Uterus (tissue), 4 donors: Measurements from ENCODE around the gene FZD10. TPM values are rescaled to one million over a fixed set of nuclear protein-coding genes. Genes with fewer than 3 reads are reported as not detected.
A peak's percentile ranks its signal among the peaks of the same experiment; 100 is the strongest.

Experiments
- DNase-seq, 2 donors: peaks; one replicate each; pipeline ENCODE4 v3.0.0-alpha.2; 2019 to 2020
- H3K27ac ChIP-seq, 2 donors: fragments of 200-600 bp; sonication (generic); 1 replicate in 1 of 2; 2 replicates in 1 of 2; pipeline ENCODE4 v1.5.1; 2016 to 2018
- H3K27me3 ChIP-seq, 2 donors: fragments of 200-600 bp; sonication (generic); one replicate each; pipeline ENCODE4 v1.5.1; 2018 to 2019; ENCODE audit warnings: control low read depth in 1 of 2
- H3K36me3 ChIP-seq, 2 donors: fragments of 200-600 bp; sonication (generic); one replicate each; pipeline ENCODE4 v1.5.1; 2019; ENCODE audit warnings: control low read depth in 1 of 2
- H3K4me1 ChIP-seq, 2 donors: fragments of 200-600 bp; sonication (generic); one replicate each; pipeline ENCODE4 v1.5.1; 2018 to 2019; ENCODE audit warnings: control low read depth in 1 of 2
- H3K4me3 ChIP-seq, 2 donors: fragments of 200-600 bp; sonication (generic); 1 replicate in 1 of 2; 2 replicates in 1 of 2; pipeline ENCODE4 v1.5.1; 2018 to 2019; ENCODE audit warnings: mild to moderate bottlenecking in 1 of 2
- H3K9me3 ChIP-seq, 2 donors: fragments of 200-600 bp; sonication (generic); one replicate each; pipeline ENCODE4 v1.5.1; 2019; ENCODE audit warnings: control low read depth in 1 of 2
- CTCF ChIP-seq, 4 experiments: fragments of 200-600 bp in 2 of 4; fragments of 450-650 bp in 2 of 4; sonication (generic) in 2 of 4; IDR thresholded peaks; one replicate each; pipeline ENCODE4 v1.5.1; 2016 to 2019; ENCODE audit warnings: antibody characterized with exemption in 4 of 4, mild to moderate bottlenecking in 2 of 4, moderate library complexity in 1 of 4
- POLR2A ChIP-seq, 2 donors: fragments of 450-650 bp; IDR thresholded peaks; one replicate each; pipeline ENCODE4 v1.6.1; 2016; ENCODE audit warnings: antibody characterized with exemption in 2 of 2, mild to moderate bottlenecking in 1 of 2, moderate library complexity in 1 of 2
- intact Hi-C: fragments of 100-400 bp; cut with DNase I; formaldehyde crosslinking; loops from one replicate; pipeline ENCODE4 v1.15.1; 2023; ENCODE audit warnings: low total_unique reads
- total RNA-seq, 4 donors: library from RNA; depleted of rRNA in 3 of 4; stranded (reverse); fragments of >200 nt in 3 of 4; gene quantifications; one replicate each; pipeline versions ENCODE4 v1.1.0 to v1.2.4, GENCODE V29; 2014 to 2023
- donor health status: DM: yes; HTN: yes; CAD: no.

FZD10 gene
- total RNA-seq, 4 donors from 2014 or later = 1.4 to 11.3 (median 1.9) TPM

DNA sequence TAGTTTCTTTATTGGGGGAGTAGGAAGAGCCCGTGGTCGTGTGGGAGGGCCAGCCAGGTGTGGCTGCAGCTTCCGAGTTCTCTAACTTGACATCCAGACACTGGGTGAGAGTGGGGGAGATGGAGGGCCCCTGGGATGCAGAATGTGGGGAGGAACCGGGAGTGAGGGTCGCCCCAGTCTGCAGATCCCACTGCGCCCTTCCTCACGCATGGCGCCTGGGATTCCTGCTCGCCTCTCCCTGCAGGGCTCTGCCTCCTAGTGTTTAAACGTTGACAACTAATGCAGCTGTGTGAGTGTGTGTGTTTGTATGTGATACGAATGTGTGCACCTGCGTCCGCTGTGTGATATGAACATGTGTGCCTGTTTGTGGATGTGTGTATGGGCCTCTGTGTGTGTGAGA lies 34.6 kb downstream of the FZD10 start:
- H3K36me3 ChIP-seq = no peaks in the 10 kb centered on the region
- H3K4me3 ChIP-seq = no peak overlapping the region
- intact Hi-C loops = no loop called here
- H3K27me3 ChIP-seq = no peaks in the 10 kb centered on the region
- H3K9me3 ChIP-seq = no peaks in the 10 kb centered on the region
- no peak for DNase-seq
- TF ChIP-seq POLR2A (IDR thresholded peaks at IDR 0.05) (no peak), CTCF (IDR thresholded peaks at IDR 0.05) (no peak)
- H3K4me1 ChIP-seq = no peaks in the 10 kb centered on the region
- H3K27ac ChIP-seq = no peak overlapping the region

GRCh38 chr12:130198026-130198662 lies 35.9 kb downstream of the FZD10 start:
- Histone ChIP-seq H3K4me3 (no peak overlapping the region), H3K4me1 (no peaks in the 10 kb centered on the region), H3K27ac (no peak overlapping the region), H3K27me3 (no peaks in the 10 kb centered on the region), H3K36me3 (no peaks in the 10 kb centered on the region), H3K9me3 (no peaks in the 10 kb centered on the region)
- no peak for DNase-seq
- TF ChIP-seq POLR2A (IDR thresholded peaks at IDR 0.05) (no peak), CTCF (IDR thresholded peaks at IDR 0.05) (no peak)
- intact Hi-C loops = no loop called here

DNA sequence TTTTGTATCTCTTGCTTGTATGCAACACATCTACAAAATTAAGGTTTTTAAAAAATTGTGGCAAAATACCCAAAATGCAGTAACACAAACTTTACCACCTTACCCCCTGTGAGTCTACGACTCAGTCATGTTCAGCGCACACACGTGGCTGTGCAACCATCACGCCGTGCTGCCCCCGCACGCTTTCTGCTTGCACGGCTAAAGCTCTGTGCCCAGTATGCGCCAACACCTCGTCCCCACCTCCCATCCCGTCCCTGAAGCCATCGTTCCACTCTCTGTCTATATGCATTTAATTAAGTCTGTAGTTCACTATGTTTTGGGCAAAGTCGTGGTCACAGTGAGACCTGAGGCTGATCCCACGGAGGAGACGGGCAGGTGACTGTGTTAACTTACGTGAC lies 36.4 kb downstream of the FZD10 start:
- H3K4me1 ChIP-seq = no peaks in the 10 kb centered on the region
- no peaks in the 10 kb centered on the region for H3K36me3 ChIP-seq
- intact Hi-C loops = no loop called here
- no peak for DNase-seq
- no peaks in the 10 kb centered on the region for H3K9me3 ChIP-seq
- no peak overlapping the region for H3K27ac ChIP-seq
- H3K27me3 ChIP-seq = no peaks in the 10 kb centered on the region
- no peak for TF ChIP-seq POLR2A (IDR thresholded peaks at IDR 0.05)
- TF ChIP-seq CTCF (IDR thresholded peaks at IDR 0.05) = no peak
- H3K4me3 ChIP-seq = no peak overlapping the region

DNA sequence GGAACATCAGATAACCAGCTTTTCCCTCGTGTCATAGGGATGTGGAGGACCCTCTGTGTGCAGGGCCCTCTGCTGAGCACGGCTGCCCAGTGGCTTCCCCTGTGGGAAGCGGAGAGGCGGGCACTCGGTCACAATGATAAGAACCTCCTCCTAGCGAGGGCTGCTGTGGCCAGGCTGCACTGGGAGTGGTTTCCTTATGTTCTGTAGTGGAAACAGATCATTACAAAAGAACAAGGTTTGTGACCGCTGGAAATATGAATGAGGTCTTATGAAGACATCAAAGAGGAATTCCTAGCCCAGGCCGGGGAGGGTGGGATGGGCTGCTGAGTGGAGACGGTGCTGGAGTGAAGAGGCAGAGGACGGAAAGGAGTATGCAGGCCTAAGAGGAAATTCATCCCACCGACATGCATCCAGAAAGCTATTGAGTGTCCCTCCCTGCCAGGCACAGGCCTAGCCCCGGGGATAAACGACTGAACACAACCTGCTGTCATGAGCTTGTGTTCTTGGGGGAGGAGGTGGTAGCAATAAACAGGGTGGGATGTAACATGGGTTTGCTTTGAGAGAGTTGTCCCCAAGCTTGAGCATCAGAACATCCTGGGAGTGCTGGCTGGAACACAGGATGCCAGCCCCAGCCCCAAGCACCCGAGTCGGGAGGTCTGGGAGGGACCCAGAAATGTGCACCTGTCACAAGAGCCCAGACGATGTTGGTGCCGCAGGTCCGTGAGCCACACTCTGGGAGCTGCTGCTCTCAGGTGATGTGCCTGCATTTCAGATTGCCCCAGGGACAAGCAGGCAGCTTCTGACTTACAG lies 37.5 kb downstream of the FZD10 start:
- Histone ChIP-seq H3K27me3 (no peaks in the 10 kb centered on the region), H3K9me3 (no peaks in the 10 kb centered on the region), H3K4me1 (no peaks in the 10 kb centered on the region), H3K36me3 (no peaks in the 10 kb centered on the region), H3K4me3 (no peak overlapping the region), H3K27ac (no peak overlapping the region)
- TF ChIP-seq POLR2A (IDR thresholded peaks at IDR 0.05) = no peak
- TF ChIP-seq CTCF (IDR thresholded peaks at IDR 0.05) = no peak
- peak in 1 of 2 donors; percentile 20 for DNase-seq
- intact Hi-C loops = no loop called here

DNA sequence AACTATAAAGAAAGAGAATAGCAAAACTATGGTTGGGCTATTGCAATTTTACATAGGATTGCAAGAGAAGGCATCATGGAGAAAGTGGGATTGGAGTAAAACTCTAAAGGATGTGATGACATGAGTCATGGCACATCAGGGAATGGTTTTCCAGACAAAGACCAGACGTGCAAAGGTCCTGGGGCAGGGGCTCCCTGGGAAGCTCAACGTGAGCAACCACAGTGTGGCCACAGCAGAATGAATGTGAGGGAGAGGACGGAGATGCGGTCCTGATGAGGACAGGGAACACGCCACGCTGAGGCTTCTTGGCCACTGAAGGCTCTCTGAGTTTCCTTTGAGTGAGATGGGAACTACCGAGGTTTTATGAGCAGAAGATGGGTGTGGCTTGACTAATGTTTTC lies 38.2 kb downstream of the FZD10 start:
- DNase-seq = no peak
- Histone ChIP-seq H3K27me3 (no peaks in the 10 kb centered on the region), H3K36me3 (no peaks in the 10 kb centered on the region), H3K9me3 (no peaks in the 10 kb centered on the region), H3K27ac (no peak overlapping the region), H3K4me1 (no peaks in the 10 kb centered on the region), H3K4me3 (no peak overlapping the region)
- intact Hi-C loops = no loop called here
- TF ChIP-seq CTCF (IDR thresholded peaks at IDR 0.05) (no peak), POLR2A (IDR thresholded peaks at IDR 0.05) (no peak)
